ENCODE results near the gene FAM222A. TPM values are rescaled to one million over a fixed set of nuclear protein-coding genes. Genes with fewer than 3 reads are reported as not detected.

FAM222A gene
- total RNA-seq, 1 donor, result 0.54 TPM

DNA sequence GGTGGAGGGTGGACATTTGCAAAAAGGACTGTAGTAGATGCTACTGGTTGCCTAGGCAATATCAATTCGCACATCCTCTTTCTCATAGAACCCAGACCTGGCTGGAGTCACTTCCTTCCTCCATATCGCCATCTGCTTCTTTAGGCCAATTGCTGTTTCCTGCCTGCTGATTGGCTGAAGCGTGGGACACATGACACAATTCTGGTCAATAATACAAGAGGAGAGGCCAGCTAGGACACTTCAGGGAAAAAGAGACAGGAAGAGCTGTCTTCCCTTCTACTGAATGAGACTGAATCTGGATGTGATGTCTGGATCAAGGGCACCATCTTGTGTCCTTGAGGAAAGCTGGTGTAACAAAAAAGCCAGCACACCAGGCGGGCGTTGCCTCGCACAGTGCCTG is 65.8 kb downstream of the FAM222A start:
- TF ChIP-seq, protein P1, sequence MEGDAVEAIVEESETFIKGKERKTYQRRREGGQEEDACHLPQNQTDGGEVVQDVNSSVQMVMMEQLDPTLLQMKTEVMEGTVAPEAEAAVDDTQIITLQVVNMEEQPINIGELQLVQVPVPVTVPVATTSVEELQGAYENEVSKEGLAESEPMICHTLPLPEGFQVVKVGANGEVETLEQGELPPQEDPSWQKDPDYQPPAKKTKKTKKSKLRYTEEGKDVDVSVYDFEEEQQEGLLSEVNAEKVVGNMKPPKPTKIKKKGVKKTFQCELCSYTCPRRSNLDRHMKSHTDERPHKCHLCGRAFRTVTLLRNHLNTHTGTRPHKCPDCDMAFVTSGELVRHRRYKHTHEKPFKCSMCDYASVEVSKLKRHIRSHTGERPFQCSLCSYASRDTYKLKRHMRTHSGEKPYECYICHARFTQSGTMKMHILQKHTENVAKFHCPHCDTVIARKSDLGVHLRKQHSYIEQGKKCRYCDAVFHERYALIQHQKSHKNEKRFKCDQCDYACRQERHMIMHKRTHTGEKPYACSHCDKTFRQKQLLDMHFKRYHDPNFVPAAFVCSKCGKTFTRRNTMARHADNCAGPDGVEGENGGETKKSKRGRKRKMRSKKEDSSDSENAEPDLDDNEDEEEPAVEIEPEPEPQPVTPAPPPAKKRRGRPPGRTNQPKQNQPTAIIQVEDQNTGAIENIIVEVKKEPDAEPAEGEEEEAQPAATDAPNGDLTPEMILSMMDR (IDR thresholded peaks at IDR 0.05; ENCODE audit: insufficient read depth, low read length), result no peak

GRCh38 chr12:109781668-109782325 is 68.2 kb downstream of the FAM222A start:
- DNase-seq (ENCODE audit: low read depth), result no peak
- no peak overlapping the region for H3K4me3 ChIP-seq (ENCODE audit: low read depth, low read length)
- TF ChIP-seq, protein P1 (IDR thresholded peaks at IDR 0.05; ENCODE audit: insufficient read depth, low read length), result no peak

More for the DNA sequence above, 65.8 kb downstream of the FAM222A start:
- H3K4me3 ChIP-seq (ENCODE audit: low read depth, low read length), result no peak overlapping the region
- no peak for DNase-seq (ENCODE audit: low read depth)

GRCh38 chr12:109782326-109782703 is 68.7 kb downstream of the FAM222A start:
- DNase-seq (ENCODE audit: low read depth), result no peak
- H3K4me3 ChIP-seq (ENCODE audit: low read depth, low read length), result no peak overlapping the region
- TF ChIP-seq, protein P1 (IDR thresholded peaks at IDR 0.05; ENCODE audit: insufficient read depth, low read length), result no peak

GRCh38 chr12:109783135-109783964 is 69.7 kb downstream of the FAM222A start:
- no peak overlapping the region for H3K4me3 ChIP-seq (ENCODE audit: low read depth, low read length)
- TF ChIP-seq, protein P1 (IDR thresholded peaks at IDR 0.05; ENCODE audit: insufficient read depth, low read length), result no peak
- DNase-seq (ENCODE audit: low read depth), result no peak

GRCh38 chr12:109783965-109784244 is 70.3 kb downstream of the FAM222A start:
- DNase-seq (ENCODE audit: low read depth), result no peak
- TF ChIP-seq, protein P1 (IDR thresholded peaks at IDR 0.05; ENCODE audit: insufficient read depth, low read length), result no peak
- no peak overlapping the region for H3K4me3 ChIP-seq (ENCODE audit: low read depth, low read length)

DNA sequence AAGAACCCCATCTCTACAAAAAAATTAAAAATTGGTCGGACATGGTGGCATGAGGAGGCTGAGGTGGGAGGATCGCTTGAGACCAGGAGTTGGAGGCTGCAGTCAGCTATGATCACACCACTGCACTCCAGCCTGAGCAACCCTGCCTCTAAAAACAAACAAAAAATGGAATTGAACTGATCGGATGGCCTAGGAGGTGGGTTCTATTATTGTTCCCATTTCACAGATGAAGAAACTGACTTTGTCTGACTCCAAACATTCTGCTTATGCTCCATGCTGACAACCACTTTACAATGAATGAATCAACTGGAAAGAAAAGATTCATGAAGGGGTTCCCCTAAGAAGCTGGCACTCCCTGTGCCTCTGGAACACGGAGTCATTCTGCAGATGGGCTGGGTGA is 72.2 kb downstream of the FAM222A start:
- H3K4me3 ChIP-seq (ENCODE audit: low read depth, low read length), result no peak overlapping the region
- TF ChIP-seq, protein P1 (IDR thresholded peaks at IDR 0.05; ENCODE audit: insufficient read depth, low read length), result no peak
- DNase-seq (ENCODE audit: low read depth), result no peak

Data from fibroblast of the aortic adventitia (primary cell).